ENCODE results near the gene ERC2. TPM values are rescaled to one million over a fixed set of nuclear protein-coding genes. Genes with fewer than 3 reads are reported as not detected.
A peak's percentile ranks its signal among the peaks of the same experiment; 100 is the strongest.

The ERC2 gene
- total RNA-seq, 1 experiment from 2014 or later = 6.3 TPM

DNA sequence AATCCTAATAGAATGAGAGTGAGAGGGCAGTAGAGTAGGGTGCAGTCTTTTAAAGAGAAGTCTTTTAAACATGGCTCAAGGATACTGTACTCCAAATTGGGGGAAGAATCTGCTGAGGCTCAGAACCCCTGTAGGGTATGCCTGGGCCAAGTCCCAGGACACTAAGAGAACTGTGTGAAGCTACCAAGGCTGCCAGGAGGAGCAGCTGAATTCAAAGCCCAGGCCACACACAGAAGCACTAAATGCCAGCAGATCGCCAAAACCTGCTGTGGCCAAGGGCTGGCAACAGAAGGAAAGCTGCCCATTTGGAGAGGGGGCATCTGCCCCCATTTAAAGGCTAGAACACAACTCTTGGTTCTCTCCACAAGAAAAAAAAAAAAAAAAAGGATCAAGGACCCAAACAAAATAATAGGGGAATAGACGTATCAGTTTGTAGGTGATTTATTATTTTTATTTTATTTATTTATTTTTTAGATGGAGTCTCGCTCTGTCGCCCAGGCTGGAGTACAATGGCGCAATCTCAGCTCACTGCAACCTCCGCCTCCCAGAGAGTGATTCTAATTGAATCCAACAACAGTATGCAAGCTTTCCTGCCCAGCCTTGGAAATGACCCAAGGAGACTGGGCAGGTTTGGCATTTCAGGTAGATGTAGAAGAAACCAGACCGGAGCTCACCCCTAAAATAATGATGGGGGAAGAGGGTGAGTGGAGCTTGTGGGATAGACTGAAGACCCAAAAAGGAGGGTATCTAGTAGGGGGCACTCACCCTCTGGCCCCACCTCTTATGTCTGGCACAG is 702.2 kb downstream of the ERC2 start:
- Histone ChIP-seq H3K4me3 (no peak overlapping the region), H3K9me3 (replicated peaks) (no peaks in the 10 kb centered on the region), H3K27ac (no peak overlapping the region), H3K4me1 (0 out of 2 replicates have a peak, but pooled peaks cover 3% of the 10 kb centered on the region), H3K27me3 (no peaks in the 10 kb centered on the region), H3K36me3 (no peaks in the 10 kb centered on the region)
- DNase-seq = no peak

GRCh38 chr3:55765398-55765797 is 702.9 kb downstream of the ERC2 start:
- Histone ChIP-seq H3K4me3 (no peak overlapping the region), H3K27ac (no peak overlapping the region), H3K9me3 (replicated peaks) (no peaks in the 10 kb centered on the region), H3K27me3 (no peaks in the 10 kb centered on the region), H3K4me1 (0 out of 2 replicates have a peak, but pooled peaks cover 3% of the 10 kb centered on the region), H3K36me3 (no peaks in the 10 kb centered on the region)
- peak in 1 of 2 experiments; percentile 29 for DNase-seq

GRCh38 chr3:55756976-55757375 is 711.3 kb downstream of the ERC2 start:
- Histone ChIP-seq H3K4me3 (no peak overlapping the region), H3K9me3 (replicated peaks) (no peaks in the 10 kb centered on the region), H3K27ac (no peak overlapping the region), H3K27me3 (no peaks in the 10 kb centered on the region), H3K4me1 (no peaks in the 10 kb centered on the region), H3K36me3 (no peaks in the 10 kb centered on the region)
- no peak for DNase-seq

GRCh38 chr3:55755516-55756205 is 712.6 kb downstream of the ERC2 start:
- H3K27me3 ChIP-seq = no peaks in the 10 kb centered on the region
- no peaks in the 10 kb centered on the region for H3K9me3 ChIP-seq (replicated peaks)
- H3K4me1 ChIP-seq = no peaks in the 10 kb centered on the region
- H3K27ac ChIP-seq = no peak overlapping the region
- H3K36me3 ChIP-seq = no peaks in the 10 kb centered on the region
- H3K4me3 ChIP-seq = no peak overlapping the region
- no peak for DNase-seq

DNA sequence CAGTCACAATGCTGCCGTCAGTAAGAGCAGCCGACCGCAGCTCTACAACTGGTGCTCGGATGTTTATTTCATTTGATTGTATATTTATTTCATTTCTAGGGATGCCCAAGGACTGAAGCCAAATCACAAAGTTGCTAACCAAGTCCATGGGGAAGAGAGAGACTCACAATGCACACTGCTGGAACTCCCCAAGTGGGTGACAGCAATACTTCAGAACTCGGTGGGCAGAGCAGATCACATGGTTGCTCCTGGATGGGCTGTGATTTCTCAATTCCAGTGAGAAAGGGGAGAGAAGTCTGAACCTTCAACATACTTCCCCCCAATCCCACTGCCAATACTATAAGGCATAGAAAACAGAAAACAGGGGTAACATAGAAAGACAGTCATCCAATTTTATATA is 715.4 kb downstream of the ERC2 start:
- Histone ChIP-seq H3K4me1 (no peaks in the 10 kb centered on the region), H3K4me3 (no peak overlapping the region), H3K27ac (no peak overlapping the region), H3K9me3 (replicated peaks) (no peaks in the 10 kb centered on the region), H3K27me3 (no peaks in the 10 kb centered on the region), H3K36me3 (no peaks in the 10 kb centered on the region)
- DNase-seq = no peak

DNA sequence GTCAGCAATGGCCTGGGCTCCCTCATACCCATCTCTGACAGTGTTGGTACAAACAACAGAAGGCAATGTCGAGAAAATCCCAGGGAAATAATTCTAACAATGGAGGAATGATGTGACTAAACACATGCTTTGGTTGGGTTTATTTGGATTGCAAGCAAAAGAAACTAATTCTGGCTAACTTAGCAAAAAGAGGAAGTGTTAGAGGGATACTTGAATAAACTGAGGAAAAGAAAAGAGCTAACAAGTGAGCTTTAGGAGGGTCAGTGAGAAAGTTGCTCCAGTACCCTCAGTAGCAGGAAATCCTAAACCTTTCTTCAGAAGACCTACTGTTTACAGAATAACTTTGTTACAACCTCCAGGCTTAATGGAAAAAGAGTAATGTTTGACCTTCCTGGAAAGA is 716.5 kb downstream of the ERC2 start:
- no peaks in the 10 kb centered on the region for H3K27me3 ChIP-seq
- no peak for DNase-seq
- no peak overlapping the region for H3K27ac ChIP-seq
- H3K36me3 ChIP-seq = no peaks in the 10 kb centered on the region
- no peaks in the 10 kb centered on the region; the same call in 1 of the 2 replicates for H3K9me3 ChIP-seq (replicated peaks)
- H3K4me3 ChIP-seq = no peak overlapping the region
- H3K4me1 ChIP-seq = no peaks in the 10 kb centered on the region

GRCh38 chr3:55750525-55750924 is 717.7 kb downstream of the ERC2 start:
- DNase-seq = no peak
- H3K36me3 ChIP-seq = no peaks in the 10 kb centered on the region
- no peaks in the 10 kb centered on the region for H3K27me3 ChIP-seq
- no peaks in the 10 kb centered on the region for H3K4me1 ChIP-seq
- H3K9me3 ChIP-seq (replicated peaks) = no peaks in the 10 kb centered on the region; the same call in 1 of the 2 replicates
- no peak overlapping the region for H3K4me3 ChIP-seq
- no peak overlapping the region for H3K27ac ChIP-seq

DNA sequence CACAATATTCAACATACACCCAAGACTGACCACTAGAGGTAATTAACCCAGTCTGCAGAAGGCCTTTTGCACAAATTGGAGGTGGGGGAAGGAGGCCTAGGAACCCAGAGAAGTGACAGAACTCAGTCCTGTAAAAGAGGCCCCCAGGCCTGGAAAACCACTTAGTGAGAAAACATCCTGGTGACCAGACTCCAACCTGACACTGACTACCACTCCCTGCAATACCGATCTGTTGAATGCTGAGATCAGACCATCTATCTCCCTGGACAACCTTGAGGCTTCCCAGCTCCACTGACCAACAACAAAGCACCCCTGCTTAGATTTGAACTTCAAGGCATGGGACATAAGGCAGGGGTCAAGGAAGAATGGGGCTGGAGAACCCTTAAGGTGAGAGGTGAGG is 719.2 kb downstream of the ERC2 start:
- no peak for DNase-seq
- no peaks in the 10 kb centered on the region; the same call in 1 of the 2 replicates for H3K9me3 ChIP-seq (replicated peaks)
- no peaks in the 10 kb centered on the region for H3K27me3 ChIP-seq
- H3K27ac ChIP-seq = no peak overlapping the region
- no peaks in the 10 kb centered on the region for H3K4me1 ChIP-seq
- H3K36me3 ChIP-seq = no peaks in the 10 kb centered on the region
- H3K4me3 ChIP-seq = no peak overlapping the region

- H3K36me3 ChIP-seq = no peaks in the 10 kb centered on the region
- no peaks in the 10 kb centered on the region; the same call in 1 of the 2 replicates for H3K9me3 ChIP-seq (replicated peaks)
- no peaks in the 10 kb centered on the region for H3K27me3 ChIP-seq
- no peak overlapping the region for H3K27ac ChIP-seq
- no peak overlapping the region for H3K4me3 ChIP-seq
- no peaks in the 10 kb centered on the region for H3K4me1 ChIP-seq
- DNase-seq = peak in 1 of 2 experiments; percentile 35
Measured at GRCh38 chr3:55746808-55747413, 721.4 kb downstream of the ERC2 start.

DNA sequence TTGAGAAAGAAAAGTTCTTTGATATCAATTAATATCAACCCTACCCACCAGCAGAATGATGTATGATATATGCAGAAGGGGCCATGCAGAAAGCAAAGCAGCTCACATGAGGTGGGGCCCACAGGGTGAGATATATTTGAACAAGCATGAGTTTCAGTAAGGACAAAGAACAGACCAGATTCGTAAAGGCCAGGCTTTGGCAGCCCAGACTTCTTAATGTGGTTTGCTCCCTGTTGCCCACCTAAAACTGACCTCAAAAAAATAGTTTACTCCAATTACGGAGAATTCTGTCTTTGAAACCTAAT is 725.5 kb downstream of the ERC2 start:
- Histone ChIP-seq H3K36me3 (no peaks in the 10 kb centered on the region), H3K27ac (no peak overlapping the region)

GRCh38 chr3:55742022-55742831 is 726.0 kb downstream of the ERC2 start:
- Histone ChIP-seq H3K4me1 (no peaks in the 10 kb centered on the region), H3K27ac (no peak overlapping the region), H3K36me3 (no peaks in the 10 kb centered on the region), H3K27me3 (no peaks in the 10 kb centered on the region), H3K4me3 (no peak overlapping the region), H3K9me3 (replicated peaks) (no peaks in the 10 kb centered on the region; the same call in 1 of the 2 replicates)
- DNase-seq = no peak

More for the DNA sequence above, 725.5 kb downstream of the ERC2 start:
- Histone ChIP-seq H3K27me3 (no peaks in the 10 kb centered on the region), H3K9me3 (replicated peaks) (no peaks in the 10 kb centered on the region; the same call in 1 of the 2 replicates), H3K4me1 (no peaks in the 10 kb centered on the region), H3K4me3 (no peak overlapping the region)
- DNase-seq = no peak

DNA sequence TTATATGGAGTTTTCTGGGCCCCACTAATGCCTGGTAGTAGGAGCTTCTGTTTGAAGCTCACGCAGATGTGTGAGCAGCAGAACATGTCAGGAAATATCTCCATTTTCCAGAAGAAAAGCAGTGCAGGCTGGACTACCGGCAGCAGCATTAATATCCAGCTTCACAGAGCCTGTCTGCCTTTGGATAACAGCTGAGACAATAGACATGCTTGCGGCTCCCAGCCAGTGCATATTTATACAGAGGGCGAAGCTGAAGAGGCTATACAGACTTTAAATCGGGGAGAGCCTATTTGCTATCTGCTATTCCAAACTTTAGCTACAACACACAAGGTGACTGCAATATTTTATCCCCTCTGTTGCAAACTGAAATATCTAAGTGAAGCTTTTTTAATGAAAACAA is 731.1 kb downstream of the ERC2 start:
- DNase-seq = peak in 1 of 2 experiments; percentile 19

GRCh38 chr3:55735976-55736375 is 732.3 kb downstream of the ERC2 start:
- H3K4me1 ChIP-seq = no peaks in the 10 kb centered on the region
- H3K9me3 ChIP-seq (replicated peaks) = no peaks in the 10 kb centered on the region
- H3K4me3 ChIP-seq = no peak overlapping the region
- H3K27me3 ChIP-seq = no peaks in the 10 kb centered on the region
- H3K27ac ChIP-seq = no peak overlapping the region
- H3K36me3 ChIP-seq = no peaks in the 10 kb centered on the region
- DNase-seq = no peak

More for the DNA sequence above, 731.1 kb downstream of the ERC2 start:
- Histone ChIP-seq H3K36me3 (no peaks in the 10 kb centered on the region), H3K4me3 (no peak overlapping the region), H3K27me3 (no peaks in the 10 kb centered on the region), H3K4me1 (no peaks in the 10 kb centered on the region), H3K9me3 (replicated peaks) (no peaks in the 10 kb centered on the region), H3K27ac (no peak overlapping the region)

GRCh38 chr3:55731741-55732140 is 736.5 kb downstream of the ERC2 start:
- H3K9me3 ChIP-seq (replicated peaks) = no peaks in the 10 kb centered on the region
- DNase-seq = no peak

More at GRCh38 chr3:55731741-55732140, 736.5 kb downstream of the ERC2 start:
- Histone ChIP-seq H3K27me3 (no peaks in the 10 kb centered on the region), H3K4me1 (peaks cover 15% of the 10 kb centered on the region), H3K27ac (no peak overlapping the region), H3K36me3 (no peaks in the 10 kb centered on the region), H3K4me3 (no peak overlapping the region)
